Neural crest cell (in vitro differentiated cells): ENCODE results near the gene SPAG9. TPM values are rescaled to one million over a fixed set of nuclear protein-coding genes. Genes with fewer than 3 reads are reported as not detected.

Experiments
- DNase-seq: peaks from one replicate; pipeline ENCODE4 v3.0.0; 2021; ENCODE audit warnings: low read depth, mixed read lengths, low spot score
- H3K27ac Mint-ChIP-seq: one replicate; pipeline ENCODE4 v1.8.0; 2021; ENCODE audit warnings: mild to moderate bottlenecking, mixed read lengths; ENCODE audit not compliant: unreplicated experiment
- H3K27me3 Mint-ChIP-seq: 2 replicates; pipeline ENCODE4 v1.8.0; 2021; ENCODE audit warnings: low read depth, mild to moderate bottlenecking, mixed read lengths
- H3K36me3 Mint-ChIP-seq: 2 replicates; pipeline ENCODE4 v1.8.0; 2021; ENCODE audit warnings: low read depth, mild to moderate bottlenecking, mixed read lengths
- H3K4me1 Mint-ChIP-seq: 2 replicates; pipeline ENCODE4 v1.8.0; 2021; ENCODE audit warnings: mixed read lengths
- H3K4me3 Mint-ChIP-seq: one replicate; pipeline ENCODE4 v1.8.0; 2021; ENCODE audit warnings: mild to moderate bottlenecking, mixed read lengths
- H3K9me3 Mint-ChIP-seq: 2 replicates; pipeline ENCODE4 v1.8.0; 2021; ENCODE audit warnings: mixed read lengths
- CTCF ChIP-seq: fragments of 200-600 bp; sonication (generic); conservative IDR thresholded peaks from 2 replicates; pipeline ENCODE4 v1.5.0; 2021; ENCODE audit warnings: antibody characterized with exemption, mild to moderate bottlenecking
- total RNA-seq: library from RNA; stranded (reverse); gene quantifications from 2 replicates; pipeline ENCODE4 v1.2.1, GENCODE V29; 2021

Gene SPAG9
- total RNA-seq, 1 donor from 2014 or later = 116 TPM

DNA sequence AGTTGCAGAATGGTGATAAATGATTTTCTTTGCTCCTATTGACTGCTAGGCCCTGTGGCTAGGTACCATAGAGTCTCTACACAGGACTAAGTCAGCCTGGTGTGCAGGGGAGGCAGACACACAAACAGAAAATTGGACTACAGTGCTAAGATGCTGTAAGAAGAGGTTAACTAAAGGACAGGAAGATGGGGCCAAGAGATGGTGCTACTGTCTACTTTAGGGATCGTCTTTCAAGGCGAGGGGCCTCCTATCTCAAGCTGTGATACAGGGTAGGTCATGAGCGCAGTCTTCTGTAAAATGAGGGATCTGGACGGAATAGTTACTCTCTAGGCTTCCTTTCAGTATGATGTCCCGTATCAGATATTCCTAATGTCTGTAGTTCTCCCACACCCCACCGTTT lies 33.5 kb upstream of the SPAG9 start:
- no peaks in the 10 kb centered on the region for H3K9me3 Mint-ChIP-seq
- H3K4me3 Mint-ChIP-seq = no peak overlapping the region
- TF ChIP-seq CTCF = no peak
- DNase-seq = no peak
- no peaks in the 10 kb centered on the region for H3K27me3 Mint-ChIP-seq
- no peak overlapping the region for H3K27ac Mint-ChIP-seq
- H3K4me1 Mint-ChIP-seq = peaks cover 5% of the 10 kb centered on the region
- H3K36me3 Mint-ChIP-seq = peaks cover 3% of the 10 kb centered on the region

GRCh38 chr17:51153210-51154072 lies 32.8 kb upstream of the SPAG9 start, which contains the start of gene NME1:
Gene NME1 (plus strand): TSS chr17:51153559. CDS start chr17:51155655, 2,096 bp downstream.
- no peak within 1 kb of the TSS for H3K4me3 Mint-ChIP-seq
- peak; percentile 84 for TF ChIP-seq CTCF
- H3K36me3 Mint-ChIP-seq = peaks cover 3% of the 10 kb centered on the region
- H3K27ac Mint-ChIP-seq = no peak within 1 kb of the TSS
- H3K9me3 Mint-ChIP-seq = no peaks in the 10 kb centered on the region
- H3K4me1 Mint-ChIP-seq = peaks cover 5% of the 10 kb centered on the region
- peak; percentile 100 for DNase-seq
- no peaks in the 10 kb centered on the region for H3K27me3 Mint-ChIP-seq

DNA sequence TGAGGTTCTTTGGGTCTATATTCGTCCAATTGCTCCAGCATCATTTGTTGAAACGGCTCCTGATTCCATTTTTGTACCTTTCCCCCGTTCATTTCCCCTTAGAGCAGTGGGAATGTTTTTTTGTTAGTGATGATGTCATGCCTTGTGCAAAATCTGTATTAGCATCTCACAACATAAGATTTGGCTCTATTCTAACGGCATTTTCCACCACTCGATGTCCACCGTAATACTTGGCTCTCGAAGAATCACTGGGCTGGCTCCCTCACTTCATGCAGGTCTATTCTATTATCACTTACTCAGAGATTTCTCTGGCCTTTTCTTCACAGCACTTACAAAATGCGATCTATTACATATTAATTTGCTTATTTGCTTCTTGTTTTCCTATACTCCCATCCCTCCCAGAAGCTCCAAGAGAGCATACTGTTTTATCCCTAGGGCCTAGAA lies 32.1 kb upstream of the SPAG9 start:
- no peak overlapping the region for H3K27ac Mint-ChIP-seq
- no peak for DNase-seq

DNA sequence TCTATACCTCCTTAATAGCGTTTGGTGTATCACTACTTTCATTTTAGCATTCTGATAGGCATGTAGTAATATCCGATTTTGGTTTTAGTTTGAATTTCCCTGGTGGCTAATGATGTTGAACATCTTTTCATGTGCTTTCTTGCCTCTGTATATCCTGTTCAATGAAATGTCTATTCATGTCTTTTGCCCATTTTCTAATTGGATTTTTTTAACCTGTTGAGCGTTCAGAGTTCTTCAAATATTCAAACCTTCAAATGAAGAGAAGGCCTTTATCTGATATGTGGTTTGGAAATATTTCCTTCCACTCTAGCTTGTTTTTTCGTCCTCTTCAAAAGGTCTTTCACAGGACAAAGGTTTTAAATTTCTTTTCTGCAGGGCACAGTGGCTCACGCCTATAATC lies 30.3 kb upstream of the SPAG9 start:
- Mint-ChIP-seq H3K4me3 (no peak overlapping the region), H3K27me3 (no peaks in the 10 kb centered on the region), H3K9me3 (no peaks in the 10 kb centered on the region), H3K36me3 (no peaks in the 10 kb centered on the region), H3K27ac (no peak overlapping the region), H3K4me1 (peaks cover 10% of the 10 kb centered on the region)
- TF ChIP-seq CTCF = no peak
- no peak for DNase-seq

More for the DNA sequence above, 32.1 kb upstream of the SPAG9 start:
- H3K27me3 Mint-ChIP-seq = no peaks in the 10 kb centered on the region
- peaks cover 5% of the 10 kb centered on the region for H3K4me1 Mint-ChIP-seq
- H3K36me3 Mint-ChIP-seq = peaks cover 3% of the 10 kb centered on the region
- no peak overlapping the region for H3K4me3 Mint-ChIP-seq
- H3K9me3 Mint-ChIP-seq = no peaks in the 10 kb centered on the region
- no peak for TF ChIP-seq CTCF

- H3K9me3 Mint-ChIP-seq = no peaks in the 10 kb centered on the region
- TF ChIP-seq CTCF = no peak
- no peaks in the 10 kb centered on the region for H3K36me3 Mint-ChIP-seq
- peaks cover 13% of the 10 kb centered on the region for H3K4me1 Mint-ChIP-seq
- no peak overlapping the region for H3K27ac Mint-ChIP-seq
- no peak for DNase-seq
- no peaks in the 10 kb centered on the region for H3K27me3 Mint-ChIP-seq
- no peak overlapping the region for H3K4me3 Mint-ChIP-seq
Observed at GRCh38 chr17:51149163-51149562, 28.5 kb upstream of the SPAG9 start.
